ELF-1 (cell line): Measurements from ENCODE around the gene SOCS6.

Experiments
- DNase-seq: peaks from one replicate; pipeline ENCODE4 v3.0.0-alpha.2; 2016; ENCODE audit warnings: low read depth, low spot score

The SOCS6 gene

DNA sequence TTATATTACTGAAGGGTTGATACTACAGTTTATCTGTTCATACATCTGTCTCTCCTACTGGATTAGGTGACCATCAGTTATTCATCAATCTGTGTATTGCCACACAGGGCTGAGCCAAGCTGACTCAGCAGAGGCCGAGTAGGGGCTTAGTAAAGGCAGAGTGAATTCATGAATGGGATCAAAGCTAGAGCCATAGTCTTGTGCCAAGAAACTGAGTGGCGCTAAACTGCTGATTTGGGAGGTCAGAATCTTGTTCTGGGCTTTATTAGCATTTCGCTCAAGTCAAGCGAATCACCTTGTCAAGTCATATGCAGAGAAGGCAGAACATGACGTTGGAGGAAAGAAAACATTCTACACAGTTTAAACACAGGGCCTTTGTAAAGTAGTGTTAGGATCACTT lies 34.1 kb downstream of the SOCS6 start:
- no peak for DNase-seq

DNA sequence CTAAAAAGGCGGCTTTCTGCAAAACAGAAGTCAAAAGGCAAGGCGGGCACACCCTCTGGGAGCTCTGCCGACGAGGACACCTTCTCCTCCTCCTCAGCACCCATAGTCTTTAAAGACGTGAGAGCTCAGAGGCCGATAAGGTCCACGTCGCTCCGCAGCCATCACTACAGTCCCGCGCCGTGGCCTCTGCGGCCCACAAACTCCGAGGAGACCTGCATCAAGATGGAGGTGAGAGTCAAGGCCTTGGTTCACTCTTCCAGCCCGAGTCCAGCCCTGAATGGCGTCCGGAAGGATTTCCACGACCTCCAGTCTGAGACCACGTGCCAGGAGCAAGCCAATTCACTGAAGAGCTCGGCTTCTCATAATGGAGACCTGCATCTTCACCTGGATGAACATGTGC lies 36.1 kb downstream of the SOCS6 start:
- no peak for DNase-seq

GRCh38 chr18:70326255-70326654 lies 37.4 kb downstream of the SOCS6 start:
- DNase-seq, result no peak

DNA sequence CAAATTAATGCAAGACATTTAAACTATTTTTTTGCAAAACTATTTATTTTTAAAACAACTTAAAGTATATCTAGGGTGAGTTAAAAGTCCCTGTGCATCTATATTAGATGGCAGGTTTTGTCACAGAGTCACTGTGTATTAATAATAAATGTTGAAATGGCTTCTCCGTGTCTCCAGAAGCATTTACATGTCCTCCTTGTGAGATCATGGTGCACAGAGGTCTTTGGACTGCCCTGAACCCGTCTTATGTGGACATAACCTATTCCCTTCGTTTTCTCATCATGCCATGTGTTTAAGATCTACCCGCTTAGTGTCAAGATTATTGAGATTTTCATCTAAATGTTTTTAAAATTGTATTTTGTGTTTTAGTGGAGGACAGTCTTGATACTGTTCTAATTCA lies 39.3 kb downstream of the SOCS6 start:
- DNase-seq, result no peak

DNA sequence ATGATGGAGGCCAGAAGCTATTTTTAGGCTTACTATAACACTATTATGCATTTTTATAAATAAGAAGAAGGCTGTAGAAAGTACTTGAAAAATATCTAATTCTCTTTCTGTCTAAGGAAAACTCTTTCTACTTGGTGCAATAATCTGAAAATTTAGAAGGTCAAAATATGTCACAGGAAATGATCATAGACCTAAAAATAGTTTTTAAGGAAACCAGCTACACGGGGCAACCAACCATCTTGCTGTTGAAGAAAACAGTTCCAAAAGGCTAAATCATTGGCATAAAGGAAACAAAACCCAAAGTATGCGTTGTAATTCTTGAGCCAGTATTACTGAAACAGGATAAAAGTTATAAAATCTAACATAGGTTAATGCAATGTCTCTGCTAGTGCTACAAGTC lies 40.2 kb downstream of the SOCS6 start:
- no peak for DNase-seq

GRCh38 chr18:70330887-70331286 lies 42.0 kb downstream of the SOCS6 start:
- no peak for DNase-seq

GRCh38 chr18:70331456-70332097 lies 42.7 kb downstream of the SOCS6 start:
- DNase-seq, result no peak

GRCh38 chr18:70332694-70333093 lies 43.8 kb downstream of the SOCS6 start:
- DNase-seq, result no peak

DNA sequence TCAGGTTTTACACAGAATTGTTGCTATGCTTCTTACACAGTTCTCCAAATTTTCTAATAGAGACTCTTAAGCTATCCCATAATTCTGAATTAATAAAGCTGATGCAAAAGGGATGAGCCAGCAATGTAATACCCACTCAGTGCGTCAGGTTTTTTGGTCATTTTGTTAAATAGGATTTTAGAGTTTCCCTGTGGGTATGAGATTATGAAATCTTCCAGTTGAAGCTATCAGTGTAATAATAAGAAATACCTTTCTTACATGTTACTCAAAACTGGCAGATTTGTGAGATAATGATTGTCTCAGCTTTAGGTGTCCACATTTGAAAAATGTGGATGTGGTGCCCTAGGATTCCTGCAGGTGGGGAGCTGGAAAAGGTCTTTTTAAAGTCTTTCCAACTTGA lies 44.5 kb downstream of the SOCS6 start:
- DNase-seq, result no peak

DNA sequence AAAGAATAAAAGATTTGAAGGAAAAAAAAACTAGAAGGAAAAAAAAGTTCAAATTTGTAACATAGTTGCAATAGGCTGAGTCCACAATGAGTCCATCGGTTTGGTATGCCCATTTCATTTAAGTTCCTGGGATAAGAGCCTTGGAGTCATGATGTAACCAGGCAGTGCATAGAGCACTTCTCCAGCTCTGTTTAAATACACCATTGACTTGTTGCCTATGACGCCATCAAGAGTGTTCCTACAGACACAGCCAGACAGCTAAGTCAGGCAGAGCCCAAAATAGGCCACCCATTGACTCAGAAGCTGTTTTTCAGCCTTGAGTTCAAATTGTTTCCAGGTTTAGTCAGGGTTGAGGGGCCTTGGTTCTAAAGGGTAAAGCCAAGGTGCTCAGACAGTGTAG lies 44.9 kb downstream of the SOCS6 start:
- no peak for DNase-seq

DNA sequence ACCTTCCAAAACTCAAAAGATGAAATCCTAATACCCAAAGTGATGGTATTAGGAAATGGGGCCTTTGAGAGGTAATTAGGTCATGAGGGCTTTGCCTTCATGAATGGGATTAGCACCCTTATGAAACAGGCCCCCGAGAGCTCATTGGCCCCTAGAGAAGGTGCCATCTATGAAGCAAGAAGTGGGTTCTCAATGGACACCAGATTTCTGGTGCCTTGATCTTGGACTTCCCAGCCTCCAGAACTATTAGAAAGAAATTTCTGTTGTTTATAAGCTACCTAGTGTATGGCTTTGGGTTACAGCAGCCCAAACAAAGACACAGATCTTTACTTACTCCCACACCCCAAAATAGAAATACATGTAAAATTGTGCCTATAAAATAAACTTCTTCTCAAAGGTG lies 45.4 kb downstream of the SOCS6 start:
- no peak for DNase-seq

- DNase-seq, result no peak
Measured at GRCh38 chr18:70334728-70335329, 46.0 kb downstream of the SOCS6 start.

- no peak for DNase-seq
Measured at GRCh38 chr18:70335892-70336726, 47.3 kb downstream of the SOCS6 start.

- peak; percentile 77 for DNase-seq
Measured at GRCh38 chr18:70337139-70337972, 48.5 kb downstream of the SOCS6 start.

DNA sequence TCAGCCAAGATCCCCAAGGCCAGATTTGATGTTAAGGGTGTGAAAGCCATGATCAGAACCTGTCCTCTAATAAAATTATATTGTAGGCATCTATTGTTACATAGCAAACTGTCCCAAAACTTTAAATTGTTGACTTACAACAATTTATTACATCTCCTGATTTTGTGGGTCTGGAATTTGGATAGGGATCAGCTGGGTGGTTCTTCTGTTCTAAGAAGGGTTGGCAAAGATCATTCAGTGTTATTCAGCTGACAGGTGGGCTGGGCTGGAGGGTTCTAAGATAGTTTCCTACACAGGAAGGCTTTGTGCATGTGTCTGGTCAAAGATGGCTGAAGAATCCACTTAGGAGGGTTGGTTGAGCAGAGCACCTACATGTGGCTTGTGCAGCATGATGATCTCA lies 50.0 kb downstream of the SOCS6 start:
- no peak for DNase-seq

DNA sequence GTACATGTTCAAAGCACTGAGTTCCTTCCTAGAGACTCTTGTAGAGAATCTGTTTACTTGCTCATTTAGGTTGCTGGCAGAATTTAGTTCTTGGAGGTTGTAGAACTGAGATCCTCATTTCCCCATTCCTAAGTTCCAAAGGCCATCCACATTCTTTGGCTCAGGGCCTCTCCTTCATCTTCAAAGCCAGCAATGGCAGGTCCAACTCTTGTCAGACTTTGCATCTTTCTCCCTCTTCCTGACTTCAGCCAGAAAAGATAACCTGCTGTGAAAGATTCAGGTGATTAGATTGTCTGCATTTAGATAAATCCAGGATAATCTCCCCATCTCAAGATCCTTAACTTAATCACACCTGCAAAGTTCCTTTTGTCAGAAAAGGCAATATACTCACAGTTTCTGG lies 51.1 kb downstream of the SOCS6 start:
- no peak for DNase-seq

- DNase-seq, result peak; percentile 56
Measured at GRCh38 chr18:70348481-70348880, 59.6 kb downstream of the SOCS6 start.

- no peak for DNase-seq
Measured at GRCh38 chr18:70349316-70349715, 60.5 kb downstream of the SOCS6 start.

- DNase-seq, result no peak
Measured at GRCh38 chr18:70354080-70354479, 65.2 kb downstream of the SOCS6 start.

DNA sequence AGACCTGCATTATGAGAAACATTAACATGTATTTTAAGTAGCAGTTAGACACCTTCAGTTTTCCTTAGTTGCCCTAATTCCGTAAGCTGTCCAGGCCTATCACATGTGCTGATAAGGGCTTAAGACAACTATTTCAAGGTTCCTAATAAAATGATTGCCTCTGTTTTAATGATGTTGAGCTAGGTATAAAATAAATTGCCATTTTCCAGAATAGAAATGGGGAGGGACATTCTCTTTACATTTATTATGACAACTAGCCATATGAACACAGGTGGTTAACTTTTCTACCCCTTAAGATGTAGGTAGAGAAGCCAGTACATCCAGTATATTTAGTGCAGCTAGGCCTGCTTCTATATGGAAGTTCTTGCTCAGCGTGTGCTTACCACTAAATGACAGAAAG lies 65.9 kb downstream of the SOCS6 start:
- DNase-seq, result no peak

GRCh38 chr18:70355620-70356385 lies 67.0 kb downstream of the SOCS6 start:
- DNase-seq, result no peak
